Right lobe of liver (tissue), 6 donors: Measurements from ENCODE around the gene KCNIP1. TPM values are rescaled to one million over a fixed set of nuclear protein-coding genes. Genes with fewer than 3 reads are reported as not detected.

Experiments
- ATAC-seq, 4 donors: fragments of 200-7000 bp; cut with Tn5 transposase; one replicate each; pipeline ENCODE4 v1.9.1; 2020; ENCODE audit warnings: mild to moderate bottlenecking in 4 of 4, moderate library complexity in 4 of 4
- DNase-seq, 3 donors: peaks; one replicate each; pipeline ENCODE4 v3.0.0-alpha.2; 2020
- H3K27ac ChIP-seq, 3 donors: fragments of 200-600 bp; one replicate each; pipeline ENCODE4 v1.8.0; 2022
- H3K27me3 ChIP-seq, 2 donors: fragments of 200-600 bp; one replicate each; pipeline ENCODE4 v1.8.0; 2022
- H3K36me3 ChIP-seq, 4 donors: fragments of 200-600 bp; sonication (generic) in 1 of 4; one replicate each; pipeline versions ENCODE4 v1.5.1 to v1.8.0; 2017 to 2022; ENCODE audit warnings: control low read depth in 1 of 4
- H3K4me1 ChIP-seq, 4 donors: fragments of 200-600 bp; sonication (generic) in 1 of 4; one replicate each; pipeline versions ENCODE4 v1.5.1 to v1.8.0; 2017 to 2022; ENCODE audit warnings: control low read depth in 1 of 4
- H3K4me3 ChIP-seq, 3 donors: fragments of 200-600 bp; one replicate each; pipeline ENCODE4 v1.8.0; 2022
- H3K9me3 ChIP-seq, 4 donors: fragments of 200-600 bp; sonication (generic) in 1 of 4; one replicate each; pipeline versions ENCODE4 v1.5.1 to v1.8.0; 2017 to 2022; ENCODE audit warnings: control low read depth in 1 of 4
- POLR2A ChIP-seq: fragments of 450-650 bp; IDR thresholded peaks from one replicate; pipeline ENCODE4 v1.6.1; 2017; ENCODE audit warnings: antibody characterized with exemption, mild to moderate bottlenecking
- WGBS: methylation state at CpG from one replicate; pipeline ENCODE4 v1.1.6; 2018; ENCODE audit warnings: low coverage, low lambda C conversion rate; ENCODE audit not compliant: insufficient coverage; ENCODE audit errors: missing lambda C conversion rate; 5-methylcytosine and 5-hydroxymethylcytosine counted together
- intact Hi-C, 2 donors: fragments of 100-400 bp; cut with DNase I; formaldehyde crosslinking; loops; one replicate each; pipeline versions ENCODE4 v1.11.2 to v1.14.1; 2022
- total RNA-seq, 6 experiments: library from RNA; depleted of rRNA in 2 of 6; stranded (reverse); fragments of >200 nt in 2 of 6; fragmentation: NEBNext Ultra II Directional in 3 of 6; extraction: Animal tissue kit (Norgen Biotek cat#: 25700) in 3 of 6; gene quantifications; one replicate each; pipeline versions ENCODE4 v1.1.0 to v1.2.4, GENCODE V29; 2016 to 2023
- TF ChIP-seq, protein P1 (sequence below), 4 donors: fragments of 200-600 bp in 3 of 4; fragments of 450-650 bp in 1 of 4; IDR thresholded peaks; one replicate each; pipeline versions ENCODE4 v1.5.1 to v1.8.0; 2016 to 2022; ENCODE audit warnings: antibody characterized with exemption in 4 of 4, mild to moderate bottlenecking in 2 of 4
- donor health status: DM: no; HTN: yes; CAD: no.
- donor health status: DM: no; HTN: no; CAD: no.
- donor health status: DM: no; HTN: no; CAD: no.
- donor health status: DM: no; HTN: yes; CAD: no.
- donor health status: DM: no; HTN: yes; CAD: no.

KCNIP1 gene
- total RNA-seq, 6 experiments from 2014 or later: 0.56 TPM; not detected in 5

DNA sequence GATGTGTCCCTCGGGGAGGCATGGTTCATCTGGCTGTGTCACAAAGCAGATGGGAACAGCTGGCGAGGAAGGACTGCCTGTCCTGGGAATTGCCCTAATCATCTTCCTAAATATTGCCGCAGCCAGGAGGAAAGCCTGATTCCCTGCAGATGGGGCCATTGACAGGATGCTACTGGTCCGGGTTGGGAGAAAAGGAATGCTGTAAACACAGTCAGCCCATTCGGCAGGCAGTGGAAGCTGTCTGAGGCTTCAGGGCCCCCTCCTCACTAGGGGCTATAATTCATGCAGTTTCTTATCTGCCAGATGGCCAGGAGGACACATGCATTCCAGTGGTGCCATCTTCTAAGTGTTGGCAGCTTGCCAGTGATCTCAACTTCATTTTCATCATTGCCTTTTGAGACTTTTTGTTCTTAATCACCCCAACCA lies 110.3 kb downstream of the KCNIP1 start:
- H3K36me3 ChIP-seq: no peaks in the 10 kb centered on the region
- no peak overlapping the region for H3K27ac ChIP-seq
- ATAC-seq (no peak), DNase-seq (no peak)
- WGBS: no CpG with 5 or more reads among the region's 5 CpGs
- intact Hi-C loops: no loop called here
- H3K4me3 ChIP-seq: no peak overlapping the region
- no peaks in the 10 kb centered on the region for H3K4me1 ChIP-seq
- TF ChIP-seq, protein P1, sequence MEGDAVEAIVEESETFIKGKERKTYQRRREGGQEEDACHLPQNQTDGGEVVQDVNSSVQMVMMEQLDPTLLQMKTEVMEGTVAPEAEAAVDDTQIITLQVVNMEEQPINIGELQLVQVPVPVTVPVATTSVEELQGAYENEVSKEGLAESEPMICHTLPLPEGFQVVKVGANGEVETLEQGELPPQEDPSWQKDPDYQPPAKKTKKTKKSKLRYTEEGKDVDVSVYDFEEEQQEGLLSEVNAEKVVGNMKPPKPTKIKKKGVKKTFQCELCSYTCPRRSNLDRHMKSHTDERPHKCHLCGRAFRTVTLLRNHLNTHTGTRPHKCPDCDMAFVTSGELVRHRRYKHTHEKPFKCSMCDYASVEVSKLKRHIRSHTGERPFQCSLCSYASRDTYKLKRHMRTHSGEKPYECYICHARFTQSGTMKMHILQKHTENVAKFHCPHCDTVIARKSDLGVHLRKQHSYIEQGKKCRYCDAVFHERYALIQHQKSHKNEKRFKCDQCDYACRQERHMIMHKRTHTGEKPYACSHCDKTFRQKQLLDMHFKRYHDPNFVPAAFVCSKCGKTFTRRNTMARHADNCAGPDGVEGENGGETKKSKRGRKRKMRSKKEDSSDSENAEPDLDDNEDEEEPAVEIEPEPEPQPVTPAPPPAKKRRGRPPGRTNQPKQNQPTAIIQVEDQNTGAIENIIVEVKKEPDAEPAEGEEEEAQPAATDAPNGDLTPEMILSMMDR (IDR thresholded peaks at IDR 0.05): no peak
- no peak for TF ChIP-seq POLR2A
- H3K9me3 ChIP-seq: no peaks in the 10 kb centered on the region
- no peaks in the 10 kb centered on the region for H3K27me3 ChIP-seq

DNA sequence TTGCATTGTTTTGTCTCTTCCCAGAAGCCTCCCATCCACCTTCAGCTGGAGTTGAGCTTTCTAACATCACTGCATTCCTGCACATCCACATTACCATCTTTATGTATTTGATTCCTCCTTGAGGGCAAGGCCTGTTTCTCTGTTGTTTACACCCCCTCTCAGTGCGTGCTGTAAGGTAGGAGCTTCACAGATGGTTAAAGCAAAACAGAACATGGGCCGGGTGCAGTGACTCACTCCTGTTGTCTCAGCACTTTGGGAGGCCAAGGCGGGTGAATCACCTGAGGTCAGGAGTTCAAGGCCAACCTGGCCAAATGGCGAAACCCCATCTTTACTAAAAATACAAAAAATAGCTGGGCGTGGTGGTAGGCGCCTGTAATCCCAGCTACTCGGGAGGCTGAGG lies 110.9 kb downstream of the KCNIP1 start:
- no peak for TF ChIP-seq POLR2A
- TF ChIP-seq, protein P1 (IDR thresholded peaks at IDR 0.05): no peak
- H3K27me3 ChIP-seq: no peaks in the 10 kb centered on the region
- intact Hi-C loops: no loop called here
- H3K4me3 ChIP-seq: no peak overlapping the region
- DNase-seq (no peak), ATAC-seq (peak in 1 of 4 donors; percentile 30)
- no peak overlapping the region for H3K27ac ChIP-seq
- no peaks in the 10 kb centered on the region for H3K4me1 ChIP-seq
- H3K36me3 ChIP-seq: no peaks in the 10 kb centered on the region
- no peaks in the 10 kb centered on the region for H3K9me3 ChIP-seq
- WGBS: 42% methylated on average over 7 of the region's 7 CpGs

DNA sequence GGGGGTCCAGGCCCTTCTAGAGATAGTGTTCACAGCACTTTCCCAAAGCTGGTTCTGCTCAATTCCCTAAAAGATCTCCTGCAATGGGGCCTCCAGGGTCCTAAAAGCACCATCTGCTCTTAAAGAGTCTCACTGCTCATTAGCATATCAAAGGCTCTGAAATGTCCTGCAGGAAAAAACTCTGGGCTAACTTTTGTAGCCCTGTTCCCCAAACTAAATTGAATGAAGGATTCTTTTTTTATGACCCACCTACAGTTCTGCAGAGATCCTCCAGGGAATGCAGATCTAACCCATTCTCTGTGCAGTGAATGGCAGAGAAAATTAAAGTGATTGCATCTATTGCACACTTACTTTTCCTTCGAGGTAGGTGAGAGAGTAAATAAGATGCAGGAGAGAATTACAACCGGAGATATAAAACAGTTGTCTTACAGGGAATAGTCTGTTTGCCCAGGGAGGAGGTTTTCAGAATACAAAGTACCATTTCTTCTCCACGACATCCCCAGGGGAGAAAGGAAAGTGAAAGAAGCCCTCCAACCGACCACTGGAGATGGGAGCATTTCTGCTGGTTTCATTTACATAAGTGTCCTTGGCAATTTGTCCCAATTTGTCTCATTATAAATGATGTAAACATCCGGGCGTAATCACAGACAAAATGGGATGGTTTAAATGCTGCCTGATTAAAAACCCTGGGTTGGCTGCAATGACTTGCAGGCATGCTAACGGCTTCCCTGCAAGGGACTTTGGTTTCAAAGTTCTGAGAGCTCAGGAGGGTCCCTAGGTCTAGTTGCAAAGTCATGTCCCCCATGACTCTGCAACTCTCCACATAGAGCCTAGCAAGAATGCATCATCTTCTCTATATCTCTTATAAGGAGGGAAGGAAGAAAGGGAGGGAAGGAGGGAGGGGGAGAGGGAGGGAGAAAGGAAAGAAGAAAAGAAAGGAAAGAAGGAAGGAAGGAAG lies 114.0 kb downstream of the KCNIP1 start:
- TF ChIP-seq, protein P1 (IDR thresholded peaks at IDR 0.05): no peak
- no peak for TF ChIP-seq POLR2A
- Histone ChIP-seq H3K4me1 (no peaks in the 10 kb centered on the region), H3K9me3 (no peaks in the 10 kb centered on the region), H3K4me3 (no peak overlapping the region), H3K36me3 (no peaks in the 10 kb centered on the region), H3K27ac (no peak overlapping the region), H3K27me3 (no peaks in the 10 kb centered on the region)
- WGBS: 14% methylated on average over 7 of the region's 7 CpGs
- no peak for DNase-seq
- intact Hi-C loops: no loop called here
- ATAC-seq: no peak

DNA sequence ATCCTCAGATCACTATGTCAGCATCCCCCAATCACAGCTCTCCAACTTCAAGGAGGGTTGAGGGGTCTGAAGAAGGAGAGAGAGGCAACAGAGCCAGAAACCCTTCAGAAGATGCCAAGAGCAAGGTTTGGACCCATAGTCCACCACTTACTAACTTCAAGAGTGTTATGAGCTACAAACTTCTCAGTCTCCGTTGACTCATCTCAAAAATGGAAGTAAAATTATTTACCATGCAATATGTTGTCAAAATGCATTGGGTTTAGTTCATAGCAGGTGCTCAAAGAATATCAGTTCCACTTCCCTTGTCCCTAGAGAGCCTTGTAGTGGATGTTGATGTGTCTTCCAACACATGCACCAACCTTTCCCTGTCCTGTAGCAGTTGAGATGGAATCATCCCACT lies 116.0 kb downstream of the KCNIP1 start:
- DNase-seq (no peak), ATAC-seq (no peak)
- Histone ChIP-seq H3K4me1 (no peaks in the 10 kb centered on the region), H3K4me3 (no peak overlapping the region), H3K27me3 (no peaks in the 10 kb centered on the region), H3K36me3 (no peaks in the 10 kb centered on the region), H3K9me3 (no peaks in the 10 kb centered on the region), H3K27ac (no peak overlapping the region)
- intact Hi-C loops: no loop called here
- TF ChIP-seq POLR2A: no peak
- TF ChIP-seq, protein P1 (IDR thresholded peaks at IDR 0.05): no peak
- 86% methylated on average over 1 of the region's 1 CpG for WGBS
